Measurements from ENCODE around the gene ENDOD1. TPM values are rescaled to one million over a fixed set of nuclear protein-coding genes. Genes with fewer than 3 reads are reported as not detected.

The ENDOD1 gene
- total and polyA plus RNA-seq, 2 experiments from 2014 or later: 0.76 to 4.0 TPM

- Histone ChIP-seq H3K4me3 (no peak overlapping the region), H3F3A (replicated peaks; ENCODE audit: low read depth) (no peaks in the 10 kb centered on the region), H3K9me2 (ENCODE audit: insufficient read depth) (0 out of 2 replicates have a peak, but pooled peaks cover 4% of the 10 kb centered on the region), H2AFZ (no peak overlapping the region), H3K79me2 (replicated peaks; ENCODE audit: insufficient read depth) (no peaks in the 10 kb centered on the region), H3K36me3 (ENCODE audit: insufficient read depth) (no peaks in the 10 kb centered on the region), H4K20me1 (replicated peaks; ENCODE audit: insufficient read depth) (no peaks in the 10 kb centered on the region), H3K4me2 (no peak overlapping the region), H3K4me1 (ENCODE audit: insufficient read depth) (no peaks in the 10 kb centered on the region), H3K27ac (ENCODE audit: low read depth) (no peak overlapping the region), H3K27me3 (ENCODE audit: insufficient read depth) (no peaks in the 10 kb centered on the region)
- Mint-ChIP-seq H3K4me1 (no peaks in the 10 kb centered on the region), H3K36me3 (ENCODE audit: low read depth) (no peaks in the 10 kb centered on the region), H3K27me3 (ENCODE audit: insufficient read depth, low read depth, poor library complexity) (no peaks in the 10 kb centered on the region), H3K4me3 (no peak overlapping the region), H3K9me3 (no peaks in the 10 kb centered on the region), H3K27ac (no peak overlapping the region)
- no peak for DNase-seq (ENCODE audit: low spot score)
- no peak for ATAC-seq
- TF ChIP-seq, protein P1, sequence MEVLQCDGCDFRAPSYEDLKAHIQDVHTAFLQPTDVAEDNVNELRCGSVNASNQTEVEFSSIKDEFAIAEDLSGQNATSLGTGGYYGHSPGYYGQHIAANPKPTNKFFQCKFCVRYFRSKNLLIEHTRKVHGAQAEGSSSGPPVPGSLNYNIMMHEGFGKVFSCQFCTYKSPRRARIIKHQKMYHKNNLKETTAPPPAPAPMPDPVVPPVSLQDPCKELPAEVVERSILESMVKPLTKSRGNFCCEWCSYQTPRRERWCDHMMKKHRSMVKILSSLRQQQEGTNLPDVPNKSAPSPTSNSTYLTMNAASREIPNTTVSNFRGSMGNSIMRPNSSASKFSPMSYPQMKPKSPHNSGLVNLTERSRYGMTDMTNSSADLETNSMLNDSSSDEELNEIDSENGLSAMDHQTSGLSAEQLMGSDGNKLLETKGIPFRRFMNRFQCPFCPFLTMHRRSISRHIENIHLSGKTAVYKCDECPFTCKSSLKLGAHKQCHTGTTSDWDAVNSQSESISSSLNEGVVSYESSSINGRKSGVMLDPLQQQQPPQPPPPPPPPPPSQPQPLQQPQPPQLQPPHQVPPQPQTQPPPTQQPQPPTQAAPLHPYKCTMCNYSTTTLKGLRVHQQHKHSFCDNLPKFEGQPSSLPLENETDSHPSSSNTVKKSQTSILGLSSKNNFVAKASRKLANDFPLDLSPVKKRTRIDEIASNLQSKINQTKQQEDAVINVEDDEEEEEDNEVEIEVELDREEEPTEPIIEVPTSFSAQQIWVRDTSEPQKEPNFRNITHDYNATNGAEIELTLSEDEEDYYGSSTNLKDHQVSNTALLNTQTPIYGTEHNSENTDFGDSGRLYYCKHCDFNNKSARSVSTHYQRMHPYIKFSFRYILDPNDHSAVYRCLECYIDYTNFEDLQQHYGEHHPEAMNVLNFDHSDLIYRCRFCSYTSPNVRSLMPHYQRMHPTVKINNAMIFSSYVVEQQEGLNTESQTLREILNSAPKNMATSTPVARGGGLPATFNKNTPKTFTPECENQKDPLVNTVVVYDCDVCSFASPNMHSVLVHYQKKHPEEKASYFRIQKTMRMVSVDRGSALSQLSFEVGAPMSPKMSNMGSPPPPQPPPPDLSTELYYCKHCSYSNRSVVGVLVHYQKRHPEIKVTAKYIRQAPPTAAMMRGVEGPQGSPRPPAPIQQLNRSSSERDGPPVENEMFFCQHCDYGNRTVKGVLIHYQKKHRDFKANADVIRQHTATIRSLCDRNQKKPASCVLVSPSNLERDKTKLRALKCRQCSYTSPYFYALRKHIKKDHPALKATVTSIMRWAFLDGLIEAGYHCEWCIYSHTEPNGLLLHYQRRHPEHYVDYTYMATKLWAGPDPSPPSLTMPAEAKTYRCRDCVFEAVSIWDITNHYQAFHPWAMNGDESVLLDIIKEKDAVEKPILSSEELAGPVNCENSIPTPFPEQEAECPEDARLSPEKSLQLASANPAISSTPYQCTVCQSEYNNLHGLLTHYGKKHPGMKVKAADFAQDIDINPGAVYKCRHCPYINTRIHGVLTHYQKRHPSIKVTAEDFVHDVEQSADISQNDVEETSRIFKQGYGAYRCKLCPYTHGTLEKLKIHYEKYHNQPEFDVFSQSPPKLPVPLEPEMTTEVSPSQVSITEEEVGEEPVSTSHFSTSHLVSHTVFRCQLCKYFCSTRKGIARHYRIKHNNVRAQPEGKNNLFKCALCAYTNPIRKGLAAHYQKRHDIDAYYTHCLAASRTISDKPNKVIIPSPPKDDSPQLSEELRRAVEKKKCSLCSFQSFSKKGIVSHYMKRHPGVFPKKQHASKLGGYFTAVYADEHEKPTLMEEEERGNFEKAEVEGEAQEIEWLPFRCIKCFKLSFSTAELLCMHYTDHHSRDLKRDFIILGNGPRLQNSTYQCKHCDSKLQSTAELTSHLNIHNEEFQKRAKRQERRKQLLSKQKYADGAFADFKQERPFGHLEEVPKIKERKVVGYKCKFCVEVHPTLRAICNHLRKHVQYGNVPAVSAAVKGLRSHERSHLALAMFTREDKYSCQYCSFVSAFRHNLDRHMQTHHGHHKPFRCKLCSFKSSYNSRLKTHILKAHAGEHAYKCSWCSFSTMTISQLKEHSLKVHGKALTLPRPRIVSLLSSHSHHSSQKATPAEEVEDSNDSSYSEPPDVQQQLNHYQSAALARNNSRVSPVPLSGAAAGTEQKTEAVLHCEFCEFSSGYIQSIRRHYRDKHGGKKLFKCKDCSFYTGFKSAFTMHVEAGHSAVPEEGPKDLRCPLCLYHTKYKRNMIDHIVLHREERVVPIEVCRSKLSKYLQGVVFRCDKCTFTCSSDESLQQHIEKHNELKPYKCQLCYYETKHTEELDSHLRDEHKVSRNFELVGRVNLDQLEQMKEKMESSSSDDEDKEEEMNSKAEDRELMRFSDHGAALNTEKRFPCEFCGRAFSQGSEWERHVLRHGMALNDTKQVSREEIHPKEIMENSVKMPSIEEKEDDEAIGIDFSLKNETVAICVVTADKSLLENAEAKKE (CRISPR knock-in tag; IDR thresholded peaks at IDR 0.05): no peak
- TF ChIP-seq STAT1 (IDR thresholded peaks at IDR 0.05; ENCODE audit: unreplicated experiment) (no peak), EZH2phosphoT487 (IDR thresholded peaks at IDR 0.05; ENCODE audit: unreplicated experiment) (no peak), POLR2AphosphoS5 (IDR thresholded peaks at IDR 0.05; ENCODE audit: low read depth) (no peak), JUNB (IDR thresholded peaks at IDR 0.05; ENCODE audit: unreplicated experiment) (no peak)
- TF ChIP-seq, protein P2, sequence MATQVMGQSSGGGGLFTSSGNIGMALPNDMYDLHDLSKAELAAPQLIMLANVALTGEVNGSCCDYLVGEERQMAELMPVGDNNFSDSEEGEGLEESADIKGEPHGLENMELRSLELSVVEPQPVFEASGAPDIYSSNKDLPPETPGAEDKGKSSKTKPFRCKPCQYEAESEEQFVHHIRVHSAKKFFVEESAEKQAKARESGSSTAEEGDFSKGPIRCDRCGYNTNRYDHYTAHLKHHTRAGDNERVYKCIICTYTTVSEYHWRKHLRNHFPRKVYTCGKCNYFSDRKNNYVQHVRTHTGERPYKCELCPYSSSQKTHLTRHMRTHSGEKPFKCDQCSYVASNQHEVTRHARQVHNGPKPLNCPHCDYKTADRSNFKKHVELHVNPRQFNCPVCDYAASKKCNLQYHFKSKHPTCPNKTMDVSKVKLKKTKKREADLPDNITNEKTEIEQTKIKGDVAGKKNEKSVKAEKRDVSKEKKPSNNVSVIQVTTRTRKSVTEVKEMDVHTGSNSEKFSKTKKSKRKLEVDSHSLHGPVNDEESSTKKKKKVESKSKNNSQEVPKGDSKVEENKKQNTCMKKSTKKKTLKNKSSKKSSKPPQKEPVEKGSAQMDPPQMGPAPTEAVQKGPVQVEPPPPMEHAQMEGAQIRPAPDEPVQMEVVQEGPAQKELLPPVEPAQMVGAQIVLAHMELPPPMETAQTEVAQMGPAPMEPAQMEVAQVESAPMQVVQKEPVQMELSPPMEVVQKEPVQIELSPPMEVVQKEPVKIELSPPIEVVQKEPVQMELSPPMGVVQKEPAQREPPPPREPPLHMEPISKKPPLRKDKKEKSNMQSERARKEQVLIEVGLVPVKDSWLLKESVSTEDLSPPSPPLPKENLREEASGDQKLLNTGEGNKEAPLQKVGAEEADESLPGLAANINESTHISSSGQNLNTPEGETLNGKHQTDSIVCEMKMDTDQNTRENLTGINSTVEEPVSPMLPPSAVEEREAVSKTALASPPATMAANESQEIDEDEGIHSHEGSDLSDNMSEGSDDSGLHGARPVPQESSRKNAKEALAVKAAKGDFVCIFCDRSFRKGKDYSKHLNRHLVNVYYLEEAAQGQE (IDR thresholded peaks at IDR 0.05; ENCODE audit: unreplicated experiment): no peak
- TF ChIP-seq, protein P3, sequence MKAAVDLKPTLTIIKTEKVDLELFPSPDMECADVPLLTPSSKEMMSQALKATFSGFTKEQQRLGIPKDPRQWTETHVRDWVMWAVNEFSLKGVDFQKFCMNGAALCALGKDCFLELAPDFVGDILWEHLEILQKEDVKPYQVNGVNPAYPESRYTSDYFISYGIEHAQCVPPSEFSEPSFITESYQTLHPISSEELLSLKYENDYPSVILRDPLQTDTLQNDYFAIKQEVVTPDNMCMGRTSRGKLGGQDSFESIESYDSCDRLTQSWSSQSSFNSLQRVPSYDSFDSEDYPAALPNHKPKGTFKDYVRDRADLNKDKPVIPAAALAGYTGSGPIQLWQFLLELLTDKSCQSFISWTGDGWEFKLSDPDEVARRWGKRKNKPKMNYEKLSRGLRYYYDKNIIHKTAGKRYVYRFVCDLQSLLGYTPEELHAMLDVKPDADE (IDR thresholded peaks at IDR 0.05): no peak
These were observed 33.9 kb downstream of the ENDOD1 start for GRCh38 chr11:95123556-95123955.
